HepG2 (cell line): Measurements from ENCODE around the gene SLC39A10. TPM values are rescaled to one million over a fixed set of nuclear protein-coding genes. Genes with fewer than 3 reads are reported as not detected.

ENCODE experiments used
- ATF7 ChIP-seq, 2 experiments: fragments of 450-650 bp in 1 of 2; sonication (generic) in 1 of 2; formaldehyde crosslinking in 1 of 2; IDR thresholded peaks; 2 replicates each; pipeline versions ENCODE4 v1.4.0 to v1.6.1; 2016 to 2020; ENCODE audit warnings: antibody characterized with exemption in 1 of 2, mild to moderate bottlenecking in 1 of 2, missing genetic modification reagents in 1 of 2
- CBX5 ChIP-seq: sonication (generic); formaldehyde crosslinking; IDR thresholded peaks from 2 replicates; pipeline ENCODE4 v1.4.0; 2020; ENCODE audit warnings: missing genetic modification reagents, borderline replicate concordance
- GATAD1 ChIP-seq: IDR thresholded peaks from 2 replicates; pipeline ENCODE4 v1.6.1; 2016; ENCODE audit warnings: missing genetic modification reagents, missing compliant biosample characterization
- KDM2A ChIP-seq: sonication (generic); formaldehyde crosslinking; IDR thresholded peaks from 2 replicates; pipeline ENCODE4 v1.4.0; 2020; ENCODE audit warnings: low read depth, missing genetic modification reagents, borderline replicate concordance
- MED8 ChIP-seq: sonication (generic); formaldehyde crosslinking; IDR thresholded peaks from 2 replicates; pipeline ENCODE4 v1.8.1; 2023; ENCODE audit warnings: mild to moderate bottlenecking, missing genetic modification reagents; ENCODE audit not compliant: insufficient replicate concordance
- NFKBIZ ChIP-seq: IDR thresholded peaks from 2 replicates; pipeline ENCODE4 v1.6.1; 2018; ENCODE audit warnings: missing genetic modification reagents, missing compliant biosample characterization
- NFRKB ChIP-seq: fragments of 450-650 bp; IDR thresholded peaks from 2 replicates; pipeline ENCODE4 v1.6.1; 2017
- NR3C1 ChIP-seq: sonication (generic); formaldehyde crosslinking; IDR thresholded peaks from 2 replicates; pipeline ENCODE4 v1.4.0; 2020; ENCODE audit warnings: missing genetic modification reagents
- SCMH1 ChIP-seq: sonication (generic); formaldehyde crosslinking; IDR thresholded peaks from 2 replicates; pipeline ENCODE4 v1.9.0; 2021; ENCODE audit warnings: missing genetic modification reagents, mild to moderate bottlenecking, borderline replicate concordance
- TAF1 ChIP-seq: sonication (generic); formaldehyde crosslinking; IDR thresholded peaks from 2 replicates; pipeline ENCODE4 v1.4.0; 2020; ENCODE audit warnings: missing genetic modification reagents
- TAF15 ChIP-seq: fragments of 200-400 bp; formaldehyde crosslinking; IDR thresholded peaks from one replicate; pipeline ENCODE4 v1.6.1; 2018; ENCODE audit warnings: mild to moderate bottlenecking, low read depth, low read length; ENCODE audit not compliant: poor library complexity, severe bottlenecking
- ZBTB49 ChIP-seq: sonication (generic); formaldehyde crosslinking; IDR thresholded peaks from 2 replicates; pipeline ENCODE4 v1.4.0; 2020; ENCODE audit warnings: missing genetic modification reagents, borderline replicate concordance
- ZNF33B ChIP-seq: sonication (generic); formaldehyde crosslinking; IDR thresholded peaks from 2 replicates; pipeline ENCODE4 v1.5.1; 2020; ENCODE audit warnings: mild to moderate bottlenecking, missing genetic modification reagents
- ZNF34 ChIP-seq: sonication (generic); formaldehyde crosslinking; IDR thresholded peaks from 2 replicates; pipeline ENCODE4 v1.4.0; 2020; ENCODE audit warnings: mild to moderate bottlenecking, missing genetic modification reagents, borderline replicate concordance
- ZNF569 ChIP-seq: sonication (generic); formaldehyde crosslinking; IDR thresholded peaks from 2 replicates; pipeline ENCODE4 v1.5.0; 2020; ENCODE audit warnings: mild to moderate bottlenecking, missing genetic modification reagents, moderate library complexity, borderline replicate concordance
- ZNF670 ChIP-seq: sonication (generic); formaldehyde crosslinking; IDR thresholded peaks from 2 replicates; pipeline ENCODE4 v1.8.0; 2022; ENCODE audit warnings: mild to moderate bottlenecking, missing genetic modification reagents, borderline replicate concordance
- ZNF672 ChIP-seq: sonication (generic); formaldehyde crosslinking; IDR thresholded peaks from 2 replicates; pipeline ENCODE4 v1.8.1; 2022; ENCODE audit warnings: missing genetic modification reagents
- ZSCAN12 ChIP-seq: sonication (generic); formaldehyde crosslinking; IDR thresholded peaks from 2 replicates; pipeline ENCODE4 v1.9.0; 2021; ENCODE audit warnings: mild to moderate bottlenecking, missing genetic modification reagents
- polyA plus RNA-seq, 8 experiments: library from polyadenylated mRNA; depleted of rRNA in 3 of 8; stranded (reverse) in 7 of 8; unstranded in 1 of 8; fragments of >200 nt; fragmentation: Illumina TruSeq in 4 of 8; extraction: Trizol in 4 of 8; gene quantifications; 2 replicates each; pipeline versions ENCODE4 v1.2.1 to v1.2.3, GENCODE V29; 2011 to 2016; ENCODE audit warnings: low read depth in 4 of 8, missing spikeins in 1 of 8, mixed read lengths in 1 of 8; ENCODE audit not compliant: insufficient read depth in 1 of 8
- total RNA-seq, 5 experiments: library from RNA; depleted of rRNA; stranded (reverse); fragments of >200 nt; fragmentation: Illumina TruSeq; extraction: Trizol; gene quantifications; 2 replicates each; pipeline ENCODE4 v1.2.3, GENCODE V29; 2016; ENCODE audit warnings: low read depth in 1 of 5
- TF ChIP-seq, protein P1 (sequence below): sonication (generic); formaldehyde crosslinking; IDR thresholded peaks from 2 replicates; pipeline ENCODE4 v1.5.0; 2020; ENCODE audit warnings: missing genetic modification reagents
- TF ChIP-seq, protein P2 (sequence below): IDR thresholded peaks from 2 replicates; pipeline ENCODE4 v1.6.1; 2016; ENCODE audit warnings: missing genetic modification reagents, missing compliant biosample characterization
- TF ChIP-seq, protein P3 (sequence below): IDR thresholded peaks from 2 replicates; pipeline ENCODE4 v1.6.1; 2016; ENCODE audit warnings: mild to moderate bottlenecking
- TF ChIP-seq, protein P4 (sequence below): sonication (generic); formaldehyde crosslinking; IDR thresholded peaks from 2 replicates; pipeline ENCODE4 v1.5.0; 2020; ENCODE audit warnings: missing genetic modification reagents

SLC39A10 gene
- total and polyA plus RNA-seq, 2 of the 13 experiments (the other 11 are each of a cell fraction or from before 2014, with no cell fraction given) = 13.2 to 21.0 TPM

DNA sequence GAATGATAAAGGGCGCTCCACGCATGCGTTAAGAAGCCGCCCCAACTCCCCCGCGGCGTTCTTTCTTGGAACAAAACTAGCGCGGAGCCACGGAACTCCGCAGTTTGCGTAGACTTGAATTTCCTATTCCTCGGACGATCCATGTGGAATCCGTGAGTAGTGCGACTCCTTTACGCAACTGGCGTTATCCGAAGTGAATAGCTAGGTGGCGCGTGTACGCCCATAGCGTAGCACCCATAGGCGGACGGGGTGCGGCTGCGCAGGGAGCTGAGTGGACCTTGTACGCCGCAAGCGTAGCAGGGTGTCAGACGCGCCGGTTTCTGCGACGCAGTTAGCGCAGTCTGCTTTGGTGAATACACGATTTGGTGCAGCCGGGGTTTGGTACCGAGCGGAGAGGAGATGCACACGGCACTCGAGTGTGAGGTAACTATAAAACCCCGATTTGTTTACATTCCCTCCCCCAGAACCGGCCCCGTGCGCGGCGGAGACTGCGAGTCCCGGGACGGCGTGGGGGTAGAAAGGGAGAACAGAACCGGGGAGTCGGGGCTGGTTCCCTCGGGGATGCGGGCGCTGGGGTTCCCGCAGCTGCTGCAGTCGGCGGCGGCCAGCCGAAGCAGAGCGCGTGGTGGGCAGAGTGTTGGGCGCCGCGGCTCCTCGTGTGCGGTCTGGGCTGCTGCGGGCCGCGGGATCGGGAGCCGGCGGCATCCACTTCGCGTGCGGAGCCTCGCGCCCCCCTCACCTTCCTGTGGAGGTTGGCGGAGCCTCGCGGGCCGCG is at the start of gene SLC39A10 (continued):
- TF ChIP-seq, protein P1, sequence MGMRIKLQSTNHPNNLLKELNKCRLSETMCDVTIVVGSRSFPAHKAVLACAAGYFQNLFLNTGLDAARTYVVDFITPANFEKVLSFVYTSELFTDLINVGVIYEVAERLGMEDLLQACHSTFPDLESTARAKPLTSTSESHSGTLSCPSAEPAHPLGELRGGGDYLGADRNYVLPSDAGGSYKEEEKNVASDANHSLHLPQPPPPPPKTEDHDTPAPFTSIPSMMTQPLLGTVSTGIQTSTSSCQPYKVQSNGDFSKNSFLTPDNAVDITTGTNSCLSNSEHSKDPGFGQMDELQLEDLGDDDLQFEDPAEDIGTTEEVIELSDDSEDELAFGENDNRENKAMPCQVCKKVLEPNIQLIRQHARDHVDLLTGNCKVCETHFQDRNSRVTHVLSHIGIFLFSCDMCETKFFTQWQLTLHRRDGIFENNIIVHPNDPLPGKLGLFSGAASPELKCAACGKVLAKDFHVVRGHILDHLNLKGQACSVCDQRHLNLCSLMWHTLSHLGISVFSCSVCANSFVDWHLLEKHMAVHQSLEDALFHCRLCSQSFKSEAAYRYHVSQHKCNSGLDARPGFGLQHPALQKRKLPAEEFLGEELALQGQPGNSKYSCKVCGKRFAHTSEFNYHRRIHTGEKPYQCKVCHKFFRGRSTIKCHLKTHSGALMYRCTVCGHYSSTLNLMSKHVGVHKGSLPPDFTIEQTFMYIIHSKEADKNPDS = no peak
- TF ChIP-seq NR3C1 (CRISPR knock-in tag) = no peak
- TF ChIP-seq NFKBIZ (CRISPR knock-in tag) = peak; percentile 22; the same call in 1 of the 2 replicates
- TF ChIP-seq, protein P2, sequence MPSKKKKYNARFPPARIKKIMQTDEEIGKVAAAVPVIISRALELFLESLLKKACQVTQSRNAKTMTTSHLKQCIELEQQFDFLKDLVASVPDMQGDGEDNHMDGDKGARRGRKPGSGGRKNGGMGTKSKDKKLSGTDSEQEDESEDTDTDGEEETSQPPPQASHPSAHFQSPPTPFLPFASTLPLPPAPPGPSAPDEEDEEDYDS (CRISPR knock-in tag) = peak; percentile 93
- peak; percentile 88; the same call in 1 of the 2 replicates for TF ChIP-seq CBX5 (CRISPR knock-in tag)
- TF ChIP-seq, protein P3, sequence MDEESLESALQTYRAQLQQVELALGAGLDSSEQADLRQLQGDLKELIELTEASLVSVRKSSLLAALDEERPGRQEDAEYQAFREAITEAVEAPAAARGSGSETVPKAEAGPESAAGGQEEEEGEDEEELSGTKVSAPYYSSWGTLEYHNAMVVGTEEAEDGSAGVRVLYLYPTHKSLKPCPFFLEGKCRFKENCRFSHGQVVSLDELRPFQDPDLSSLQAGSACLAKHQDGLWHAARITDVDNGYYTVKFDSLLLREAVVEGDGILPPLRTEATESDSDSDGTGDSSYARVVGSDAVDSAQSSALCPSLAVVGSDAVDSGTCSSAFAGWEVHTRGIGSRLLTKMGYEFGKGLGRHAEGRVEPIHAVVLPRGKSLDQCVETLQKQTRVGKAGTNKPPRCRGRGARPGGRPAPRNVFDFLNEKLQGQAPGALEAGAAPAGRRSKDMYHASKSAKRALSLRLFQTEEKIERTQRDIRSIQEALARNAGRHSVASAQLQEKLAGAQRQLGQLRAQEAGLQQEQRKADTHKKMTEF (CRISPR knock-in tag) = peak; percentile 73
- no peak for TF ChIP-seq ZNF569
- peak; percentile 94 for TF ChIP-seq ZNF33B (CRISPR knock-in tag)
- TF ChIP-seq ZBTB49 (CRISPR knock-in tag) = no peak
- no peak for TF ChIP-seq ZNF34 (CRISPR knock-in tag)
- no peak for TF ChIP-seq ZSCAN12 (CRISPR knock-in tag)
- TF ChIP-seq ZNF672 (CRISPR knock-in tag) = no peak
- TF ChIP-seq TAF15 = peak; percentile 55
- peak; percentile 97 for TF ChIP-seq TAF1
- TF ChIP-seq, protein P4, sequence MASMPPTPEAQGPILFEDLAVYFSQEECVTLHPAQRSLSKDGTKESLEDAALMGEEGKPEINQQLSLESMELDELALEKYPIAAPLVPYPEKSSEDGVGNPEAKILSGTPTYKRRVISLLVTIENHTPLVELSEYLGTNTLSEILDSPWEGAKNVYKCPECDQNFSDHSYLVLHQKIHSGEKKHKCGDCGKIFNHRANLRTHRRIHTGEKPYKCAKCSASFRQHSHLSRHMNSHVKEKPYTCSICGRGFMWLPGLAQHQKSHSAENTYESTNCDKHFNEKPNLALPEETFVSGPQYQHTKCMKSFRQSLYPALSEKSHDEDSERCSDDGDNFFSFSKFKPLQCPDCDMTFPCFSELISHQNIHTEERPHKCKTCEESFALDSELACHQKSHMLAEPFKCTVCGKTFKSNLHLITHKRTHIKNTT = no peak
- TF ChIP-seq GATAD1 = peak; percentile 52
- TF ChIP-seq NFRKB = no peak
- peak; percentile 31; the same call in 1 of the 2 replicates for TF ChIP-seq ZNF670 (CRISPR knock-in tag)
- TF ChIP-seq KDM2A (CRISPR knock-in tag) = peak; percentile 93
- TF ChIP-seq MED8 = peak; percentile 27
- TF ChIP-seq SCMH1 = no peak
- TF ChIP-seq ATF7 (IDR thresholded peaks at IDR 0.05) = no peak
- peak; percentile 24; the same call in 1 of the 2 replicates for TF ChIP-seq ATF7 (CRISPR knock-in tag; IDR thresholded peaks at IDR 0.05)
